Measurements from ENCODE around the gene CRAMP1.
"Not testable (repeated sequence)": the region's sequence is repeated elsewhere in the genome, so short reads cannot be mapped to it uniquely, and the experiment has no call there.

CRAMP1 gene

DNA sequence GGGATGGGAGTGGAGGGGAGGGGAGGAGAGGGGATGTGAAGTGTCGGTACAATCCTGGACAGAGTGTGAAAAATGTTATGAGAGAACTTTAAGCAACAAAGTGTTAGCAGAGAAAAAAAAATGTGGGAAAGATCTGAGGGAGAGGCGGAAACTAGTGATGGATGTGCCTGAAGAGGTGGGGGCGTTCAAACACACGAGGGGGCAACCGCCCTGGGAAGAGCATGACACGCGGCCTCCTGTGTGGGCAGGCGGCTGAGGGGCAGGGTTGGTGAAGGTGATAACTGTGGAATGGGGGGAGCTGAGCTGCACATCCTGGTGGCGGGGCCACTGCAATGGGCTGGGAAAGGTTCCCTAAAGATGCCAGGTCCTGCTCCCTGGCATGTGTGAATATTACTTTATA lies 30.4 kb upstream of the CRAMP1 start:
- H3K4me3 ChIP-seq (ENCODE audit: low read length), result no peak overlapping the region
- TF ChIP-seq, protein P1, sequence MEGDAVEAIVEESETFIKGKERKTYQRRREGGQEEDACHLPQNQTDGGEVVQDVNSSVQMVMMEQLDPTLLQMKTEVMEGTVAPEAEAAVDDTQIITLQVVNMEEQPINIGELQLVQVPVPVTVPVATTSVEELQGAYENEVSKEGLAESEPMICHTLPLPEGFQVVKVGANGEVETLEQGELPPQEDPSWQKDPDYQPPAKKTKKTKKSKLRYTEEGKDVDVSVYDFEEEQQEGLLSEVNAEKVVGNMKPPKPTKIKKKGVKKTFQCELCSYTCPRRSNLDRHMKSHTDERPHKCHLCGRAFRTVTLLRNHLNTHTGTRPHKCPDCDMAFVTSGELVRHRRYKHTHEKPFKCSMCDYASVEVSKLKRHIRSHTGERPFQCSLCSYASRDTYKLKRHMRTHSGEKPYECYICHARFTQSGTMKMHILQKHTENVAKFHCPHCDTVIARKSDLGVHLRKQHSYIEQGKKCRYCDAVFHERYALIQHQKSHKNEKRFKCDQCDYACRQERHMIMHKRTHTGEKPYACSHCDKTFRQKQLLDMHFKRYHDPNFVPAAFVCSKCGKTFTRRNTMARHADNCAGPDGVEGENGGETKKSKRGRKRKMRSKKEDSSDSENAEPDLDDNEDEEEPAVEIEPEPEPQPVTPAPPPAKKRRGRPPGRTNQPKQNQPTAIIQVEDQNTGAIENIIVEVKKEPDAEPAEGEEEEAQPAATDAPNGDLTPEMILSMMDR (conservative IDR thresholded peaks at IDR 0.05; ENCODE audit: low read depth, low read length), result no peak
- DNase-seq (ENCODE audit: low read depth), result no peak

DNA sequence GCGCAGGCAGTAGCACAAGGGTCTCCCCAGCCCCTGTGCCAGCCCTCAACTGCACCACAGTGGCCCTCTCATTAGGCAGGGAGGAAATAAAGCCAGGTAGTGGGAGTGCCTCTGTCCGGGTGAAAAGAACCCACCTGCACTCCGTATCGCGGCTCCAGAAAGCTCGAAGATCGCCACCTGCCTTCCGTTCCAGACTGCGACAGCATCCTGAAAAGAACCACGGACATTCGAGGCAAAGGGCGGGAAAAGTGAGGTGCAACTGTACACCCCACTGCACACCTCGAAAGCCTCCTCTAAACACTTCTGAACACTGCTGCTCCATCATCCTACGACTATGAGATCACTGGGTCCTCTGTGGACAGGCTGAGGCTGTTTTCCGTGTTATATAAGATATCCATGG lies 29.0 kb upstream of the CRAMP1 start:
- H3K4me3 ChIP-seq (ENCODE audit: low read length), result no peak overlapping the region
- DNase-seq (ENCODE audit: low read depth), result no peak
- TF ChIP-seq, protein P1 (conservative IDR thresholded peaks at IDR 0.05; ENCODE audit: low read depth, low read length), result no peak

DNA sequence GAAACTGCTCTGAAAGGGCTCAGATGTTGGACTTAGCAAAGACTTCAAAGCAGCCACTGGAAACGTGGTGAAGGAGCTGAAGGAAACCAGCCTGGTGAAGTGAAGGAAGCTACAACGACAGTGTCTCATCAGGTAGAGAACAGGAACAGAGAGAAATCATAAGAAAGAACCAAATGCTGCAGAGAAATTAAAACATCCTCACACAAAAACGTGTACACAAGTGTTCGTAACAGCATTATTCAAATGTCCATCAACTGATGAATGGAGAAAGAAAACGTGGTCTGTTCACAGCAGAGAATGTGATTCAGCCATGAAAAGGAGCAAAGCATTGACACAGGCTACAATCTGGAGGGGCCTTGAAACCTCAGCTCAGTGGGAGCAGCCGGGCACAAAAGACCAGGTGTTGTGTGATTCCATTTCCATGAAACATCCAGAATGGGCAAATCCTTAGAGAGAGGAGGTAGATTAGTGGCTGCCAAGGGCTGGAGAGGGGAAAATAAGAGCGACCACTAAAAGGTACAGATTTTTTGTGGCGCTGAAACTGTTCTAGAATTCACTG lies 27.2 kb upstream of the CRAMP1 start:
- TF ChIP-seq, protein P1 (conservative IDR thresholded peaks at IDR 0.05; ENCODE audit: low read depth, low read length), result no peak
- H3K4me3 ChIP-seq (ENCODE audit: low read length), result no peak overlapping the region

DNA sequence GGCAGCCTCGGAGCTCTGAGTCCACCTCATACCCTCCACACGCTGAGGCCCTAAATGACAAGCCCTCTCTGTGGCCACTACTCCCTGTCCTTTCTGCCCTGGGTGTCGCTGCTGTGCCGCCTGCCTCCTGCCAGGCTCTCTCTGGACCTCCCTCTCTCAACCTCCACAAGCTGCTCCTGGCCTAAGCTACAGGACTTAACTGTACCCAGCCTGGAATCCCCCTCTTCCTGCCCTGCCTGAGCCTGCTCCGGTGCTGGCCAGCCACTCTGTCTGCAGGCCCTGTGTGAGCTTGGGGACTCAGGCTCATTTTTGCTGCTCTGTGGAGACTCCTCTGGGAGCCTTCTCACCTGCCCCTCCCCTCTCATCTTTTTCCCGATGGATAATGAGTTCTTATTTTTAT lies 21.8 kb upstream of the CRAMP1 start:
- DNase-seq (ENCODE audit: low read depth), result no peak
- TF ChIP-seq, protein P1 (conservative IDR thresholded peaks at IDR 0.05; ENCODE audit: low read depth, low read length), result no peak
- H3K4me3 ChIP-seq (ENCODE audit: low read length), result no peak overlapping the region

More for the DNA sequence above, 27.2 kb upstream of the CRAMP1 start:
- DNase-seq (ENCODE audit: low read depth), result no peak

DNA sequence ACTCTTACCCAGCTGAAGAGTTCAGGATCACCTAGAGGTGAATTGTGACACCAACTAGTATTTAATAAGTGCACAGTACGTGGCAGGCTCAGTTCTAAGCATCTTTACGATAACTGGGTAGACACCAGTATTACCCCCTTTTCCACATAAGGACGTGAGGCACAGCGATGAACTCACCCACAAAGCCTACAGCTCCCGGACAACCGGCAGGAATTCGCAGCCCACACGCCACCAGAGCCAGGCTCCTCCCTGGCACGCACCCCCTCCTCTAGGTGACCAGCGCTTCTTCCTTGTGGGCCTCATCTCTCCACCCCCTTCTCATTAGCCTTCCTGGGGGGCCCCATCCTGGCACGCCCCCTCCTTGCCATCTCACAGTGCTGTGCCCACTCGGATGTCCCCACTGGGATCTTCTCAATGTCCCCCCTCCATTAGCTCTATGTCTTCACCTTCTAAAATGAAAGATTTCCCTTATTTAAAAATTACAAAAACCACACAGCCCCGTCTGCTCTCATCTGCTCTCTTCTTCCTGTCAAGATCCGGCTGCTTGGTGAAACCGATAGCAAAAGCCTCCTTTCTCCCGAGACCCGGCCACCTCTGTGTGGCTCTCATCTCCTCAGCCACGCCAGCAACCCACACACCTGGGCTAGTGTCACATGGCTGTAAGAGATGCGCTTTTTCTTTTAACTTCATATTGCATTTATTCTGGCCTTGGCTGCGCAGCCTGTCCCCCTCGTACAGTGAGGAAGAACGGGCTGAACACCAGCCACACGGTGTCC lies 21.0 kb upstream of the CRAMP1 start:
- no peak for DNase-seq (ENCODE audit: low read depth)
- TF ChIP-seq, protein P1 (conservative IDR thresholded peaks at IDR 0.05; ENCODE audit: low read depth, low read length), result no peak
- no peak overlapping the region for H3K4me3 ChIP-seq (ENCODE audit: low read length)

DNA sequence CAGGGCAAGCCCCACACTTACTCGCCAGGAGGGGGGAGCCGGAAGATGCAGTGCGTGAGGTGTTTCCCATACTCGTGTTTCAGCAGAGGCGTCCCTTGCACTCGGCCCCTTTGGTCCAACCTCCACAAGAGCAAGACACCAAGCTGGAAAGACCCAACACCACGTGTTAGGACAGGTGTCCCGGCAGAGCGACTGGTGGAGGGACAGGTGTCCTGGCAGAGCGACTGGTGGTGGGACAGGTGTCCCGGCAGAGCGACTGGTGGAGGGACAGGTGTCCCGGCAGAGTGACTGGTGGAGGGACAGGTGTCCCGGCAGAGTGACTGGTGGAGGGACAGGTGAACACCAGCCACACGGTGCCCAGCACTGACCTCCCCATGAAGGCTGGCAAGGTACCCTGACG lies 19.7 kb upstream of the CRAMP1 start:
- DNase-seq (ENCODE audit: low read depth), result no peak
- TF ChIP-seq, protein P1 (conservative IDR thresholded peaks at IDR 0.05; ENCODE audit: low read depth, low read length), result no peak
- H3K4me3 ChIP-seq (ENCODE audit: low read length), result no peak overlapping the region

DNA sequence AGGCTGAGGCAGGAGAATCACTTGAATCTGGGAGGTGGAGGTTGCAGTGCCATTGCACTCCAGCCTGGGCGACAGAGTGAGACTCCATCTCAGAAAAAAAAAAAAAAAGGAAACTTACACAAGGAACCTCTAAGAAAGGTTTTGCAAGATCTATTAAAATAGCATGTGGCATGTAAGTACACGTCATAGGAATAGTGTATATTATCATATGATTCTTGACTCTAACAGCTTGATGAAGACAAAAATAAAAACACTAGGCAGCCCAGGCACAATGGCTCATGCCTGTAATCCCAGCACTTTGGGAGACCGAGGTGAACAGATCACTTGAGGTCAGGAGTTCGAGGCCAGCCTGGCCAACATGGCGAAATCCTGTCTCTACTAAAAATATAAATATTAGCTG lies 16.6 kb upstream of the CRAMP1 start:
- H3K4me3 ChIP-seq (ENCODE audit: low read length); DNase-seq (ENCODE audit: low read depth): not testable (repeated sequence)

Measured in retinal pigment epithelial cell (primary cell).